Hematopoietic multipotent progenitor cell treated with erythropoietin and hydrocortisone succinate and interleukin-3 and kit ligand, for 17 days (in vitro differentiated cells): ENCODE measurements around the gene LDLRAD4.
"Not testable (repeated sequence)": the region's sequence is repeated elsewhere in the genome, so short reads cannot be mapped to it uniquely, and the experiment has no call there.

Source experiments
- DNase-seq: peaks from one replicate; pipeline ENCODE4 v3.0.0-alpha.2; 2015; ENCODE audit warnings: low spot score

Gene LDLRAD4

GRCh38 chr18:13246591-13246990 lies 28.0 kb downstream of the LDLRAD4 start:
- no peak for DNase-seq

GRCh38 chr18:13247506-13247905 lies 28.9 kb downstream of the LDLRAD4 start:
- no peak for DNase-seq

GRCh38 chr18:13252686-13253410 lies 34.3 kb downstream of the LDLRAD4 start:
- DNase-seq, result no peak

GRCh38 chr18:13253786-13254688 lies 35.5 kb downstream of the LDLRAD4 start:
- no peak for DNase-seq

- DNase-seq, result no peak
Measured at GRCh38 chr18:13254971-13255927, 36.7 kb downstream of the LDLRAD4 start.

- DNase-seq, result no peak
Measured at GRCh38 chr18:13256444-13257305, 38.1 kb downstream of the LDLRAD4 start.

GRCh38 chr18:13257361-13257980 lies 38.9 kb downstream of the LDLRAD4 start:
- DNase-seq, result no peak

- no peak for DNase-seq
Measured at GRCh38 chr18:13258921-13259320, 40.4 kb downstream of the LDLRAD4 start.

GRCh38 chr18:13259701-13260100 lies 41.1 kb downstream of the LDLRAD4 start:
- DNase-seq, result no peak

- no peak for DNase-seq
Measured at GRCh38 chr18:13260197-13260934, 41.8 kb downstream of the LDLRAD4 start.

- DNase-seq, result no peak
Measured at GRCh38 chr18:13260935-13261640, 42.5 kb downstream of the LDLRAD4 start.

- DNase-seq, result no peak
Measured at GRCh38 chr18:13261661-13262357, 43.2 kb downstream of the LDLRAD4 start.

- DNase-seq, result not testable (repeated sequence)
Measured at GRCh38 chr18:13262358-13262680, 43.8 kb downstream of the LDLRAD4 start.

GRCh38 chr18:13262839-13263691 lies 44.5 kb downstream of the LDLRAD4 start:
- DNase-seq, result no peak

- DNase-seq, result no peak
Measured at GRCh38 chr18:13264091-13265007, 45.8 kb downstream of the LDLRAD4 start.

- DNase-seq, result no peak
Measured at GRCh38 chr18:13265008-13265910, 46.7 kb downstream of the LDLRAD4 start.
